CD4-positive, alpha-beta T cell treated with Interleukin-4 for 4 hours (primary cell): Measurements from ENCODE around the gene DIPK1B.

ENCODE experiments used
- DNase-seq: peaks from one replicate; pipeline ENCODE4 v3.0.0-alpha.2; 2020

The DIPK1B gene

DNA sequence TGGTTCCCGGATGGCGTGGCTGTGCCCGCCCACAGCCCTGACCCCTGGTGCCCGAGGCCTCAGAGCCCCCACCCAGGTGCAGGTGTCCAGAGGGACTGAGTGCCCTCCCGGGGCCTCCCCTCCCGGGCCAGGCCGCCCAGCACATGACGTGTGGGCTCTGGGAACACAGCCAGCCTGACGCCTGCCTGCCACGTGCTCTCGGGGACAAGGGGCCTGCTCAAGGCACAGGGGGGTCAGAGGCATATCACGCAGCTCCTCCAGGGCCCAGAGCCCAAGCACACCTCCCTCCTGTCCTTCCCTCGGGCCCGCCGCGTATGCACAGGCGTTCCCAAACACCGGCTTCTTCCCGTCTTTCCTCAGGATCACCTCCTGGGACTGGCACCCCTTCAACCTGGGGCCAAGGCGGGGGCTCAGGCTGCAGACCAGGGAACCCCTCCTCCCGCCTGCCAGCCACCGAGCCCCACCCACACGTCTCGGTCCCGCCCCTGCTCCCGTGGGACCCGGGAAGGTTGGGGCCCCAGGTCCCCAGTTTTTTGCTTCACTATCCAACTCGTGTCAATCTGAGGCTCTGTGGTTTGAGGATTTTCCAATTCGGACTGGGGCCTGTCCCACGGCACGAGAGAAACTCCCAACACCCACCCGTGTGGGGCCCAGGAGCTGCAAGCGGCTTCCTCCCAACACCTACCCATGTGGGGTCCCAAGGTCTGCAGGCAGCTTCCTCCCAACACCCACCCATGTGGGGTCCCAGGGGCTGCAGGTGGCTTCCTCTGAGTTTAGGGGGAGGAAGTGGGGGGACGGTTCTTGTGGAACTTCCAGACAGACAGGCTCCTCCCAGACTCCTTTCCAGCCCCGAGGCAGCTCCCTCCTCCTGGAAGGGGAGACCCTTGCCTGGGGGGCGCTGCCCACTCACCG lies 28.9 kb downstream of the DIPK1B start:
- DNase-seq: no peak

DNA sequence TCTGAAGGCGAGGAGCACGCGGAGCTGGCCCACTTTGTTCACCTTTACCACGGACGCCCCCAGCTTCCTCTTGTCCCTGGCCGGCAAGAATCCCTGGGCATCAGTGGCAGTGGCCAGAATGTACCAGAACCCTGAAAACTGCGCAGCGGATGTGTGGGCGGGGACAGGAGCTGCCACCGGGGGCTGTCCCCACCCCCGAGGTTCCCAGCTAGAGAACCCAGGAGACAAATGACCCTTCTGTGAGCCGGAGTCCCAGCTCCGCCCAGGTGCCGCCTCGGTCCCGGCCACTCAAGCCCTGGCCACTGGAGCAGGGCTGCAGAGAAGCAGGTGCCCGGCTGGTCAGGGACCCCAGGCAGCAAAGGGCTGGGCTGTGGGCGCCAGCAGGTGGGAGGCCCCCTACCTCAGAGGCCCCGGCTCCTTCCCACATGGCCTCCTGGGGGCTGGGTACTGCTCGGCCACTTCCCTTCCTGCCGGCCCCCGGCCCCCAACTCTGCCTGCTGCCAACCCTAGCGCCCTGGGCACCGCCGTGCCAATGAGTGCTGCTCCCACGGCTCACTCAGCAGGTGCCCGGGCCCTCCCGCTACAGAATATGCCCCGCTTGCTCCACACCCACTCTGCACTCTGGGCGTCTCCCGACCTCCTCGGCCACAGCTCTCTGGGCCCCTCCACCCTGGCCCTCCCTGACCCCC lies 29.7 kb downstream of the DIPK1B start:
- DNase-seq: no peak

GRCh38 chr9:136742591-136743391 lies 30.4 kb downstream of the DIPK1B start, which contains the start of gene LCN10:
Gene LCN10 (minus strand): TSS chr9:136742940. CDS start chr9:136742903, 37 bp downstream.
- no peak for DNase-seq

DNA sequence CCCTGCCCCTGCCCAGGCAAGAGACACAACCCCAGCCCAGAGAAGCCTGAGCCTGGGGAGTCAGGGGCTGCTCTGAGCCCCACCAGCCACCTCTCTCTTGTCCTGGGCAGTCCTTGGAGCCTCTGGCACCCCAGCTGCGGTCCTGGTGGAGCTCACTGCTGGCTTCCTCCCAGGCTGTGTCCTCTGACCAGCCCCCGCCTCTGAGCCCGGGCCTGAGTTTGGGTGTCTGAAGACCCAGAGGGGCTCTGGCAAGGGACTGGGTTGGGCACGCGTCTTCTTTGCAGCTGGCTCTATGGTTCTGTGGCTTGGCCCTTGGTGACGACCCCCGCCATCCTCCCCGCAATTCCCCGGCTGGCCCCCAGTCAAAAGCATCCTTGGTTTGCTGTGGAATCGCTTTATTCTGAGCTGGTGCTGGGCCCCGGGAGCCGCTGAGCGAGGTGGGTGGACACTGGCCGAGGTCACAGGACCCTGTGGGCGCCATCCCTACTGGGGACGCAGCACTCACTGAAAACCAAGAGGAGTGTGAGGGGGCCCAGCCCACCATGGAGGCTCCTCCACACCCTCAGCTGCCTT lies 31.4 kb downstream of the DIPK1B start:
- DNase-seq: no peak

DNA sequence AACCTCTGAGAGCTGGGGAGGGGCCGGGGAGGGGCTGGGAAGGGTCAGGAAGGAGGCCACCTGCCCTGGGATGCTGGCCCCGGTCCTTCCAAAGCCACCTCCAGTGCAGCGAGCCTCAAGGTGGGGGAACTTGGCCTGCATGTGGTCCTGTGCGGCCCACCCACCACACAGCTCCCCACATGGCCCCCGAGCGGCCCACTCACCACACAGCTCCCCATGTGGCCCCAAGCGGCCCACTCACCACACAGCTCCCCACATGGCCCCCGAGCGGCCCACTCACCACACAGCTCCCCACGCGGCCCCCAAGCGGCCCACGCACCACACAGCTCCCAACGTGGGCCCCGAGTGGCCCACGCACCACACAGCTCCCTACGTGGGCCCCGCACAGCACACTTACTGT lies 32.4 kb downstream of the DIPK1B start:
- DNase-seq: no peak

DNA sequence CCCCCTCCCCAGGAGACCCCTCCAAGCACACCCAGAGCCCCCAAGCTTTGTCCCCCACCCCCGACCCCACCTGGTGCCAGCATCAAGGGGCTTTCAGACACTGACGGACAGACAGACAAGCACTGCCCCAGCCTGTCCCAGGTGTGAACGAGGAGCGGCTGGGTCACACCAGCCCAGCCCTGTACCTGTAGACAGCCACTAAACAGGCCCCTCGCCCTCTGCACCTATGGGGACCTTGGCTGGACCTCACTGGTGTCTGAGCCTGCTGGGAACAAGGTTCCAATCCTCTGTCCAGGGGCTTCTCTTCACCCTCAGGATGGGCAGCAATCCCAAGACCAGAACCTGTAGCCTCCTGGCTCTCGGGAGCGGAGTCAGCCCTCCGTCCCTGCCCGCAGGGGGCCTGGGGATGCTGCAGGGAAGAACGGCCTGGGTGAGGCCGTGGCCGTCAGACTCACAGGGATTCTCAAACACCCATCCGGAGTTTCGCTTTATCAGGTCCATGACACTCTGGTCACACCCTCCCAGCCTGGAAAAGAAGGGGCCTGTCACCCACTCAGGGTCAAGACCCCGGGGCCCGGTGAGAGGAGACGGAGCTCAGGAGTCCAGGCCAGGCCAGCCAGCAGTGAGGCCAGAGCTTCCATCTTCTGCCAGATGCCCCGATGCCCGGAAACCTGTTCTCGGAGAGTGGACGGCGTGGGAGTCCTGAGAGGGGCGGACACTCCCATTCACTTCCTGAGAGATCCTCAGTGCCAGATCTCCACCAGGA lies 33.2 kb downstream of the DIPK1B start:
- no peak for DNase-seq

DNA sequence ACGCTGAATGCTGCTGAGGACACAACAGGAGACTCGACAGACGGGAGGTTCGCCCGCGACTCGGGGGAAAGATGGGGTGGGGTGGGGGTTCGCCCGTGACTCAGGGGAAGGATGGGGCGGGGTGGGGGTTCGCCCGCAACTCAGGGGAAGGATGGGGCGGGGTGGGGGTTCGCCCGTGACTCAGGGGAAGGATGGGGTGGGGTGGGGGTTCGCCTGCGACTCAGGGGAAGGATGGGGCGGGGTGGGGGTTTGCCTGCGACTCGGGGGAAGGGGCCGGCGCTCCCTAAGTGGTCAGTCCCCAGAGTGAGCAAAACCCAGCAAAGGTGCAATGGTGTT lies 33.8 kb downstream of the DIPK1B start:
- DNase-seq: no peak

DNA sequence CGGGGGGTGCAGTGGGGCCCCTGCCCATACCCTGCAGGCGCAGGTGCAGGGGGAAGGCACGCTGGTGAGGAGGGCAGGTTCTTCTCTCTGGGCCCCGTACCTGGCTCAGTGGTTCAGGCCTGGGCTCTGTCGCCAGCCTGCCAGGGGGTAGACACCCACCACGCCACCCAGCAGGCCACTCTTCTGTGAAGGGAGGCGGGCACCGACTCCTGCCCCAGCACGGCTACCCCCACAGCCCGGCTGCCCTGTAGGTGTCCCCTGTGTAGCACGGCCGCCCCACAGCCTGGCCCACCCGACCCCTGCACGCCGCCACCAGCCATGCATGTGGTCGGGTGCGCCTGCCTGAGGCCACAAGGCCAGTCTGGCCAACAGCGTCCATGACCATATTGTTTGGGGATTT lies 34.2 kb downstream of the DIPK1B start:
- no peak for DNase-seq

- DNase-seq: no peak
Measured at GRCh38 chr9:136747161-136748060, 35.0 kb downstream of the DIPK1B start.

- DNase-seq: no peak
Measured at GRCh38 chr9:136748201-136748600, 35.8 kb downstream of the DIPK1B start, which contains the start of gene LCN6. Gene LCN6 (minus strand): TSS chr9:136748525. CDS start chr9:136748483, 42 bp downstream.

DNA sequence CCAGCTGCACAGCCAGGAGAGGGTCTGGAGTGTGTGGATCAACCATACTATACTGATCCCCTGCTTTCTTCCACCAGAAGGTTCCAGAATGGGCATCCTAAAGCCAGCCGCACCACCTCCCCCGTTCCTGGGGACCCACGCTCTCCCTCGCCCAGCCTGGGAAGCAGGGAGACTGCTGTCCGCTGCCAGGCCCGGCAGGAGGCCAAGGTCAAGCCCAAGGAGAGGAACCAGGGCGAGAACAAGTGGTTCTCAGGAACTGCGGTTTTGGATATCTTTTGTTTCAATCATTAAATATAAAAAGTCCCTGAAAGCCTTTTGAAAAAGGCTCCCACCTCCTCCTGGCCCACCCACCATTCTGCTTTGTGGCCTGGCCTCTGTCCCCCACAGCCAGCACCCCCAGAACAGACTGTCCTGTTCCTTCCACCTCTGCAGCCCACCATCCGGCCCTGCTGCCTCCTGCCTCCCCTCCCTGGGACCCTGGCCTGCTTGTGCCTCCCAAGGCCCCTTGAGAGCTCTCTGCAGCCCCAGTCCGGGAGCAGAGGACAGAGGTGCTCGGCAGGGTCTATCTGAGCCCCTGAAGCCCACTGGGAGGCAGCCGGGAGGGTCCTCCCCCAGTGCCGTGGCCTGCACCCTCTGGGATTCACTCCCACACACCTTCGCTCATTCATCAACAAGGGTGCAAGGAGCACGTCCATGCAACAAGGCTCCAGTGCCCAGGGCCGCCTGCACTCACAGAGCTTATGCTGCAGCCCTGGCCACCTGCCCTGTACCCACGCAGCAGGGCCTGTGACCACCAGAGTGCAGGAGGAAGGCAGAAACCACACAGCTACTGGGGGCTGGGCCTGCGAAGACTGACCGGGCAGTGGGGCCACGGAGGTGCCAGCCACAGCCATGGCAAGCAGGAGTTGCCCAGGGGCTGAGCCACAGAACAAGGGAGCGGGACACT lies 36.6 kb downstream of the DIPK1B start:
- no peak for DNase-seq

DNA sequence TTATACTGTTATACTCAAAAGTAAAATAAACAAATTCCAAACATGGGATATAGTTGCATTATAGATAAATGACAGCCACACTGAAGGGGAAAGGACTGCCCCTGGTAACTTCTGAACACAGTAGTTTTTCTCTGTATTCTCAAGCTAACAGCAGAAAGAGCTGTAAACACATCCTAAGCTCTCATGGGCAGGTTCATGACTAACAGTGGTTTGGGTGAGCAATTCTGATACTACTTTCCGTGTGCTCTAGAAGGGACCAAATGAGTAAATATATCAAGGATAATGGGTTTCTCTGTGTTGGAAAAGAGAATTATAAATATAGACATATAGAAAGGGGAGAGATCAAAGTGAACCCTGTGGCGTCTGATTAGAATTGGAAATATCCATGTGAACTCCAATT lies 38.2 kb downstream of the DIPK1B start:
- no peak for DNase-seq

GRCh38 chr9:136751244-136751643 lies 38.9 kb downstream of the DIPK1B start:
- no peak for DNase-seq

DNA sequence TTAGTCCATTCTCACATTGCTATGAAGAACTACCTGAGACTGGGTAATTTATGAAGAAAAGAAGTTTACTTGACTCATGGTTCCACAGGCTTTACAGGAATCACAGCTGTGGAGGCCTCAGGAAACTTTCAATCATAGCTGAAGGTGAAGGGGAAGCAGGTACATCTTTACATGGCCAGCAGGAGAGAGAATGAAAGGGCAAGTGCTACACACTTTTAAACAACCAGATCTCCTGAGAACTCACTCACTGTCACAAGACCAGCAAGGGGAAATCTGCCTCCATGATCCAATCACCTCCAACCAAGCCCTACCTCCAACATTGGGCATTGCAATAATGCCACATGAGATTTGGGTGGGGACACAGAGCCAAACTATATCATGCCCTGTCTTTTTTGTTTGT lies 39.4 kb downstream of the DIPK1B start:
- no peak for DNase-seq

DNA sequence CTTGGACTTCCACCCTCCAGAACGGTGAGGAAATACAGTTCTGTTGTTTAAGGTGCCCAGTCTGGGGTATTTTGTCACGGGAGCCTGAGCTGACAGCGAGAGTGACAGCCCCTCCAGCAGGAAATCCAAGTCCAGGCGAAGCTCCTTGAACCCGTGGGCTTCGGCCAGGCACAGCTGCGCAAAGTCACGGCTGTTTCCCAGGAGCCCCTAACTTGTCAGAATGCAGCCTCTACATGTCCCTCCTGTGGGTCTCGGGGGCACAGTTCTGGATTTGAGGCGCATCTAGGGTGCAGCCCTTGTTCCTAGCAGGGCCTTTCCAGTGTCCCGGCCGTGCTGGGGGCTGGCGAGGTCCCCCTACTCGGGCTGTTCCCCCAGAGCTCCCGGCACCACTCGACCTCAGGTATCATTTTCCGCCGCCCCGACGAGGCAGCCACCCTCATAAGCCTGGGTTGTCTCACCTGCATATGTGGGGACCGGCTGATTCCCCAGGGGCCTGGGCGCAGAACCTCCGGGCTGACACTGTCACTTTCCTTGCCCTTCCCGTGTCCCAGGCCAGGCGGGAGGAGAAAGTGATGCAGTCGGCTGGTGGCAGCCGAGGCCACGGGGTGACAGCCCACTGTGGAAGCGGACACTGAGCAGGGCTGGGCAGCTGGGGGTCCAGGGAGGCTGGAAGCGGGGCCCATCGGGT lies 41.1 kb downstream of the DIPK1B start:
- DNase-seq: no peak

GRCh38 chr9:136754059-136754572 lies 41.7 kb downstream of the DIPK1B start:
- no peak for DNase-seq

DNA sequence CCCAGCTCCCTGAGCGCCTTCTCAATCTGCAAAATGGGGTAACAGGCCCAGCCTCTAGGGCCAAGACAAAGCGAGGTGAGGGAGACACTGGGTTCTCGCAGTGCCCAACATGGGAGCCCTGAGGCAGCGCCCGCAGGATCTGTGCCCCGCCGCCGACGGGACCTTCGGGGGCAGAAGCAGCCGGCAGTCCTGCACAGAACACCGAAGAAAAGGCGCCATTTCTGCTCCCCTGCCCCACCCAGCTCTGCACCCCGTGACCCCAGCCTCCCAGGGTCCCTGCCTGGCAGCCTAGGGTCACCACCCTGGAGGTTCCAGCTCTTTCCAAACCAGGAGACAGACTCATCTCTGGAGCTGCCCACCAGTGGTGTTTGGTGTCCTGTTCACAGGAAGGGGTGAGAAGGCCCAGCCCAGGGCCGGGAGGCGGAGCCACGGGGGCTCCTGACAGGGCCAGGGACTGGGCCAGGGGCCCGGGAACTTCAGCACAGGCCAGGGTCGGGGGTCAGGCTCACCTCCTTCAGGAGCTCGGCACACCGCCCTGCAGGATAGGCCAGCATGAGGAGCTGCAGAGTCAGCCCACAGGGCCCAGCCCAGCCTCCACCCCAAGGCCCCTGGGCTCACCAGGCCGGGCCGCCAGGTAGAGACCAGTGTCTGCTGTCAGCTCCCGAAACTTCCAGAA lies 42.4 kb downstream of the DIPK1B start:
- no peak for DNase-seq
